CD4-positive, alpha-beta T cell treated with Interleukin-4 for 1 hour (primary cell): Measurements from ENCODE around the gene ADGRD2.
A peak's percentile ranks its signal among the peaks of the same experiment; 100 is the strongest.
"Not testable (repeated sequence)": the region's sequence is repeated elsewhere in the genome, so short reads cannot be mapped to it uniquely, and the experiment has no call there.

ENCODE experiments used
- DNase-seq, 2 donors: peaks; one replicate each; pipeline ENCODE4 v3.0.0-alpha.2; 2020 to 2022

ADGRD2 gene

GRCh38 chr9:124450241-124450924, at the start of gene ADGRD2:
Gene ADGRD2 (plus strand): TSS chr9:124450451. CDS start chr9:124451667, 1,216 bp downstream.
- DNase-seq, result no peak

- no peak for DNase-seq
Measured at GRCh38 chr9:124403246-124403645, 47.0 kb upstream of the ADGRD2 start.

GRCh38 chr9:124409410-124409809, 40.8 kb upstream of the ADGRD2 start:
- no peak for DNase-seq

- no peak for DNase-seq
Measured at GRCh38 chr9:124410321-124410913, 39.8 kb upstream of the ADGRD2 start.

DNA sequence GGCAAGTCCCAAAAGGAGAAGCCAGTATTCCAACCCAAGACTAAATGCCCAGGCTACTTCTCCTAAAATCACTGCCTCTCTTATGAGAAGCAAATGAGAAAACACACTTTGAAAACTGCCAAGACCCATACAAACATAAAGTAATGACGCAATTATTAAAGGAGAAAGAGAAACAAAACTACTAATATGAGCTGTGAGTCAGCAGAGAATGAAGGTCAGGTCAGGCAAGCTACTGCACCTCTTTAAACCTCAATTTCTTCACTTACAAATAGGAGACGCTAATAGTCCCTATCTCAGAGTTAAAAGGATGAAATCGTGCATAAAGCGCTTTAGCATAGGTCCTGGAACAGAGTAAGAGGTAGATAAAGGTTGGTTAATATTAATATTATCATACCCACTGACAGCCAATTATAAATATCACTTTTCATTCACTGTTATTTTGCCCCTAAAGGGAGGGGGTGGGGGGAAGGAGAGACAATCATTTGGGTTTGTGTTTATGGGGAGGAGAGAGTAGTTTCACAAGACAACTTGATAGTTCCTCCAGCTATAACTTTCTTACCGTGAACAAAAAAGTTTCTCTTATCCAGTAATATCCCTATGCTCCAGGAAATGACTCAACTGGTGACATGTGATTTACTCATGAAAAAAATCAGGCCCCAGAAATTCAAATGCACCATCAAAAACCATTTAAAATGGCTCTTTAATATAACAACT, 38.6 kb upstream of the ADGRD2 start:
- DNase-seq, result no peak

DNA sequence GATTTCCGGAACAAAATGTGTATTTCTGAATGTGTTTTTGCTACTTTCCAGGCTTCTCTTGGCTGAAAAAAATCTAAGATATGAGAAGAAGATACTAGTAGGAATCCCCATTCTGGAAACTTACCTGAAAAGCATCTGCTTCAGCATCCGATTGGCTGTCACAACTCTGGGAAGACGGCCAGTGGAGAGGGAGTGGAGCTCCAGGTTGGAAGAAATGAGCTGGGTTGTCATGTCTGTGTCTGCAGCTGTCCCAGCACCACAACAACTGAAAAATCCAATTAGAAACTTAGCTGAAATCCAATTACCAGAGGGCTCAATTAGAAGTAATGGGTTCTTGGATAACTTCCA, 38.0 kb upstream of the ADGRD2 start:
- no peak for DNase-seq

DNA sequence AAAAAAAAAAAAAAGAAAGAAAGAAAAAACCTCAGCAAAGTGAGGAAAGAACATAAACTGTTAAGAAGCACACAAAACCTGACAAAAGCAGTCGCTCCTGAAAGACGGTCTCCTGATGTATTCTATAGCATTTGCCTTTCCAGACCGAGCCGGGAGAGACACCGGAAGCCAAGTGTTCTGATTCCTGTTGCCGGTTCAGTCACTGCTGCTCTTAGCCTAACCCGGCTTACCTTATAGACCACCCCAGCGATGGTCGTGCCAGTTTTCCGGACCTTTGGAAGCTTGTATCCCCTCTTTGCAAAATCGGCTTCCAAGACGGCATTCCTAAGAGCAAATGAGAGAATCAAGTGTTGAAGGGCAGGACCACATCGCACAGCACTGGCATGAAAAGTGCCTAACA, 35.6 kb upstream of the ADGRD2 start:
- no peak for DNase-seq

- peak; percentile 97 to 98 for DNase-seq
Measured at GRCh38 chr9:124415102-124415851, 35.0 kb upstream of the ADGRD2 start, which contains the start of gene PSMB7. Gene PSMB7 (minus strand): TSS chr9:124415442. CDS start chr9:124415425, 17 bp downstream.

DNA sequence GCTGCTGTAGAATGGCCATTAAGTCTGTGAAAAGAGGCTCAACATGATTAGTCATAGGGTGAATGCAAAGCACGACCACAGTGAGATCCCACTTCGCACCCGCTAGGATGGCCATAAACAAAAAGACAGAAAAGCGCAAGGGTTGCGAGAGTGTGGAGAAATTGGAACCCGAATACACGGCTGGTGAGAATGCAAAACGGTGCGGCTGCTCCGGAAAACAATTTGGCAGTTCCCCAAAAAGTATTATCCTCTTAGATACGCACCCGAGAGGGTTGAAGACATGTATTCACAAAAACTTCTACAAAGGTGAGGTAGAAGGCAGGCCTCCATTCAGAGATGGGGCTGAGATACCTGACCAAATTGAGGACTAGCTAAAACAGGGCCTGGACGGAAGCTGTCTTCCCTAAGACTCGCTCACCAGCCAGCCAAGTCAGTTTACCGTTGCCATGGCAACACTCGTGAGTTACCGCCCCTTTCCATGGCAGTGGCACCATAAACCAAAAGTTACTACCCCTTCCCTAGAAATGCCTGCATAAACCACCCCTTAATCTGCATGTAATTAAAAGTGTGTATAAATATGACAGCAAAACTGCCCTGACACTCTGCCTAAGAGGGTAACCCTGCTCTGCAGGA, 34.3 kb upstream of the ADGRD2 start:
- no peak for DNase-seq

DNA sequence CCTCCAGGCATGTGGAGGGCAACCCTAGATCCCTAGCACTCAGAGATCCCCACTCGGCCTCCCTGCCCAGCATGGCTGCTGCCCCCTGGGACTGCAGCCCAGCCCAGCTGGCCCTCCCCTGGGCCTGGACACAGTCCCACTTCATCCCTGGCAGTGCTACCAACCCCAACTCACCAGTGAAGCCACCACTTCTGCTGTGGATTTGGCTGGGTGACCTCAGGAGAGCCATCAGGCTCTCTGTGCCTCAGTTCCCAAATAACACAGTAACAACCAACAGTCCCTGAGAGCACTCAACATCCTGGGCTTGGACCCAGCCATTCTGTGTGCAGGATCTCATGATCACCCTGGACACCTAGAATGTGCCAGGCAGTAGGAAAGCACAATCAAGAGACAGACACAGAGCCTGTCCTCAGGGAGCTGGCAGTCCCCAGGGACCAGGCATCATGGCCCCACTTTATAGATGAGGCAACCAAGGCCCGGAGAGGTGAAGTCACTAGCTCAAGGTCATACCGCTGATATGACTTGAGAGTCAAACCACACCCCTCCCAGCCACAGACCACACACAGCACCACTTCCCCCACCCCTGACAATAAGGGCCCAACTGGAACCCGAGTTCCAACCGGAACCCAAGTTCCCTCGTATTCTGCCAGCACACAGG, 30.3 kb upstream of the ADGRD2 start:
- no peak for DNase-seq

- peak; percentile 10 to 17 for DNase-seq
Measured at GRCh38 chr9:124420991-124421543, 29.2 kb upstream of the ADGRD2 start.

DNA sequence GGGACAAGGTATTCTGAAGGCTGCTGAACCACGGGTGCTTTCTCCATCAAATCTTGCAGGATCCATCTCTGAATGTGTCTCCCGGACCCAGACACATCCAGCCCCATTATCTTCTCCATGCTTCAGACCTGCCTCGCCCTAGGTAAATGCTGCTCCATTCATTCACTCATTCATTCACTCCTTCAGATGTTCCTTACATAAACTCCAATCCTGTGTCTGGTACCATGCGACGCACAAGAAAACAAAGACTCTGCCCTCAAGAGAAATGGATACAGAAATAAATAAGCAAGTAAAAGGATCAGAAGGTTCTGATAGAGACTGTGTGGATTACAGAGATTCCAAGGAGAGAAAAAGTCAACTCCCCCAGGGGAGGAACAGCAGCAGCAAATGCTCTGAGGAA, 27.1 kb upstream of the ADGRD2 start:
- DNase-seq, result no peak

DNA sequence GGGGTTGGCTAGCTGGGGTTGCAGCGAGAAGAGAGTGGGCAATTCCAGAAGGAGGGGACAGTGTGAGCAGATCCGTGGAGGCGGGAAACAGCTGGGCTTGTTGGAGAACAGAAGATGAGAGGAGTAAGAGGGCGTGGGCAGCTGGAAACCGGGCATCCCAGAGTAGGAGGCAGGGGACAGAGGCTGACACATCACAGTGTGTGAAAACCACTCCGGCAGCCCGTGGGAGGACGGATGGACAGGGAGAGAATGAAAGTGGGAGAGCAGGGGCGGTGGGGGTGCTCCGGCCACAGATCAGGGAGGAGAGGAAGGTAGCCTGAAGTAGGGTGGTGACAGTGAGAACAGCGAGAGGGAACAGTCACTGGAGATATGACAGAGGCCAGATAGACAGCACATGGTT, 26.7 kb upstream of the ADGRD2 start:
- no peak for DNase-seq

DNA sequence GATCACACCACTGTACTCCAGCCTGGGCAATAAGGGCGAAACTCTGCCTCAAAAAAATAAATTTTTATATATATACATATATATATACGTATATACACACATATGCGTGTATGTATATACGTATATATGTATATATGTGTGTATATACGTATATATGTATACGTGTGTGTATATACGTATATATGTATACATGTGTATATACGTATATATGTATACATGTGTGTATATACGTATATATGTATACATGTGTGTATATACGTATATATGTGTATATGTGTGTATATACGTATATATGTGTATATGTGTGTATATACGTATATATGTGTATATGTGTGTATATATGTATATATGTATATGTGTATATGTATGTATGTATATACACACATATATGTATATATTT, 24.5 kb upstream of the ADGRD2 start:
- not testable (repeated sequence) for DNase-seq

DNA sequence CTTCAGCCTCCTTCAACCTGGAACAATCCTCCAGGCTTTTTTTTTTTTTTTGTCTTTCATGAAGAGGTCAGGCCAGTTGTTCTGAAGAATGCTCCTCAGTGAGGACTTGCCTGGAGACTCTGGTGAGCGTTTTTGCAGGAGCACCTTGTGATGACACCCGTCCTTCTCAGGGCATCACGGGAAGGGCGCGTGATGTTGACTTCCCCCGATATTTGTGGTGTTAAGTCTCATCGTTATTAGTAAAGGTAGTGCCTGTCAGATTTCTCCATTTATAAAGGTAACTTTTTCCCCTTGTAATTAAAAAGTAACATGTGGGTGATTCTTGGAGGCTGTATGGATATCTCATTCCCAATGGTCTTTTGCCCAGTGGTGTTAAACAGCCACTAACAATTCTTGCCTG, 23.9 kb upstream of the ADGRD2 start:
- DNase-seq, result no peak

- DNase-seq, result no peak
Measured at GRCh38 chr9:124427281-124427680, 23.0 kb upstream of the ADGRD2 start.

DNA sequence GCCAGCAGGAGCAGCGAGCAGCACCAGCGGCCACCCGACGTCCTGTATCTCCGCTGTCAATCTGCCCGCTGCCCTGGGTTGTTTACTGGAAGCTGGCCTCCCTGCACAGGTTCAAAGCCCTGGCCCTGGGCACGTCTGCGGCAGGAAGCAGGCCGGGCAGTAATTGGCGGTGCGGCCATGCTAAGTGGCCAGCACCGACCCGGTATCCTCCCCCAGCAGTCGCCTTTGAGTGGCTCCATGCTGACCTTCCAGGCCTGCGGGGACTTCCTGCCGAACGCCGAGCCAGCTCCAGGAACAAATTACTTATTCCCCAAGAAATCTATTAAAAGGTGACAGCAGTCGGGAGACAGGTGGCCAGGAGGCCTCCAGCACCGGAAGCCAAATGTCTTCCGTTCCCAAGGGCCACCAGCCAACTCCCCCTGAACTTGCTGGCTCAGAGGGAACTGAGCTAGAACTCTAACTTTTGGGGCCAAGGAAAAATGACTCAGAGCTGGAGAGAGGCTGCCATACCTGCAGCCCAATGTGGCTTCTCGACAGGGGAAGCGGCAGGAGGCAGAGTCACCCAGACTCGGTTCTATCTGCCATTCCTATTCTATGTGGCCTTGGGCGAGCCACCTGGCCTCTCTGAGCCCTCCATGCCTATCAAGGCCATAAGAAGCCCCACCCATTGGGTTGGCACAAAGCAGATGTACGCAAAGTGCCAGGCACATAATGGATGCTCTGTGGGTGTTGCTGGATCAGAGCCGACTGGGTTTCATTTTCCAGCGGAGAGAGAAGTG, 21.3 kb upstream of the ADGRD2 start:
- no peak for DNase-seq

- no peak for DNase-seq
Measured at GRCh38 chr9:124429530-124429867, 20.8 kb upstream of the ADGRD2 start.

DNA sequence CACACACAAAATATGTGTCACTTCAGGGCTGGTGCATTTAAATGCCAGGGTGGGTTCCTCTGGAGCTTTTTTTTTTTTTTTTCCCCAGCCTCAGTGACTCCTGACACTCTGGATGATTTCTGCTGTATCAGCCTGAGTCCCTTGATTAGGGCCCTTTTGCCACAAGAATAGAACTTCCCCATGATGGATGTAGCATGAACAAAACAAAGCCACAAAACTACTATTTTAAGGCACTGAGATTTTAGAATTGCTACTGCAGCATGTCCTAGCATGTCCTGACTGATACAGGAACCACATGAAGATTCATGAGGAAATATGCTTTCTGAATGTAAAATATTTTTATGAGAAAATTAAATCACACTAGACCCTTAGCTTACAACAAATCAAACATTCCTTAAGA, 13.9 kb upstream of the ADGRD2 start:
- DNase-seq, result no peak

- no peak for DNase-seq
Measured at GRCh38 chr9:124437086-124437485, 13.2 kb upstream of the ADGRD2 start.

GRCh38 chr9:124438091-124438490, 12.2 kb upstream of the ADGRD2 start:
- DNase-seq, result no peak
